ENCODE results near the gene ZBTB25.

DNA sequence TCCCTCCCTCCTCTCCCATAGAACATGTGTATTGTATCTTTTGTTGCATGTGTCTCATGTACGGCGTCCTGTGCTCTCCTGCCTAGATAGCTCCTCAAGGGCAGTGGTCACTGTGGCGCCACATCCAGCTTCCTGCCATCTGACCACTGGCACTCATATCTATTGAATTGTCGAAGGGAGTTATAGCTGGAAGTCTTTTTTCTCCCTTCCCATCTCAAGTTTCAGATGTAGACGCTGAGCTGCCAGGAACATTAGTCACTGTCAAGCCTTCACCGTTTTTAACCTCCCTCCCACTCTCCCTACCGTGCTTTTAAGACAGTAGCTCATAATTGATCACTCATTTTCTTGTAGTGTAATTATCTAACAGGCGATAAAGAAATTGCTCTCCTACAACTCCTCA is 82.5 kb downstream of the ZBTB25 start:
- TF ChIP-seq TAF1 (IDR thresholded peaks at IDR 0.05; ENCODE audit: low read depth, low read length) (no peak), POLR2A (IDR thresholded peaks at IDR 0.05; ENCODE audit: low read depth, low read length) (no peak), POLR2AphosphoS5 (IDR thresholded peaks at IDR 0.05; ENCODE audit: low read depth, low read length) (no peak), SPI1 (IDR thresholded peaks at IDR 0.05; ENCODE audit: low read depth, low read length) (no peak), PAX5 (IDR thresholded peaks at IDR 0.05; ENCODE audit: insufficient read depth, low read length, severe bottlenecking) (no peak)
